SHP77 (cell line): ENCODE measurements around the gene CT45A10.
"Not testable (repeated sequence)": the region's sequence is repeated elsewhere in the genome, so short reads cannot be mapped to it uniquely, and the experiment has no call there.

ENCODE experiments used
- DNase-seq, 2 experiments: peaks; one replicate each; lab custom pipeline; 2025; lab: John Stamatoyannopoulos, UW

CT45A10 gene, protein sequence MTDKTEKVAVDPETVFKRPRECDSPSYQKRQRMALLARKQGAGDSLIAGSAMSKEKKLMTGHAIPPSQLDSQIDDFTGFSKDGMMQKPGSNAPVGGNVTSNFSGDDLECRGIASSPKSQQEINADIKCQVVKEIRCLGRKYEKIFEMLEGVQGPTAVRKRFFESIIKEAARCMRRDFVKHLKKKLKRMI

DNA sequence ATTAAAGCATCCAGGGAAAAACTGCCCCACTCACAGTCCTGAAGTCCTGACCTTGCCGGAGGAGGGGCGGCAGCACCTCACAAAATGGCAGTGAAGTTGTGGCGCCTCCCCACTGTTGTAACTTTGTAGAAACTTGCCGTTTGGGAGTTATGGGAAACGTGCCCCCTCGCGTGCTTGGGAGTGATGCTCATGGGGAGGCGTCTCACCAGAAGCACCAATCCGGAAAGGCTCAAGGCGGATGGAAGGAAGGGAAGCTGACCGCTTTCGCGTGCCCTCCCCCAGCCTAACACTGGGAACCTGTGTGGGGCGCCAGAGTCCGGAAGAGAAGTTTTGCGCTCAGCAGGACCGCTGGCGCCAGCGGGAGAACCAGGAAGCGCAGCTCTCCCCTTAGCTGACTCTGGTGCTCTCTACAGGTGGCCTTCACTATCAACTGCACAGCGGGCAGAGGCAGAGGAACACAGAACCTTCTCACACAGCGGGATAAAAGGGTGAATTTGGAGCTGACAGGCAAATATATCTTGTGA lies at the start of gene CT45A10, which contains the start of gene SAGE1:
CT45A10 (minus strand) TSS at position 151 of the 524 bp plus-strand sequence. CDS start 8,100 bp downstream, outside the sequence.
SAGE1 (plus strand) TSS at position 423 of the 524 bp plus-strand sequence. CDS start 2,527 bp downstream, outside the sequence.
- DNase-seq, result no peak

DNA sequence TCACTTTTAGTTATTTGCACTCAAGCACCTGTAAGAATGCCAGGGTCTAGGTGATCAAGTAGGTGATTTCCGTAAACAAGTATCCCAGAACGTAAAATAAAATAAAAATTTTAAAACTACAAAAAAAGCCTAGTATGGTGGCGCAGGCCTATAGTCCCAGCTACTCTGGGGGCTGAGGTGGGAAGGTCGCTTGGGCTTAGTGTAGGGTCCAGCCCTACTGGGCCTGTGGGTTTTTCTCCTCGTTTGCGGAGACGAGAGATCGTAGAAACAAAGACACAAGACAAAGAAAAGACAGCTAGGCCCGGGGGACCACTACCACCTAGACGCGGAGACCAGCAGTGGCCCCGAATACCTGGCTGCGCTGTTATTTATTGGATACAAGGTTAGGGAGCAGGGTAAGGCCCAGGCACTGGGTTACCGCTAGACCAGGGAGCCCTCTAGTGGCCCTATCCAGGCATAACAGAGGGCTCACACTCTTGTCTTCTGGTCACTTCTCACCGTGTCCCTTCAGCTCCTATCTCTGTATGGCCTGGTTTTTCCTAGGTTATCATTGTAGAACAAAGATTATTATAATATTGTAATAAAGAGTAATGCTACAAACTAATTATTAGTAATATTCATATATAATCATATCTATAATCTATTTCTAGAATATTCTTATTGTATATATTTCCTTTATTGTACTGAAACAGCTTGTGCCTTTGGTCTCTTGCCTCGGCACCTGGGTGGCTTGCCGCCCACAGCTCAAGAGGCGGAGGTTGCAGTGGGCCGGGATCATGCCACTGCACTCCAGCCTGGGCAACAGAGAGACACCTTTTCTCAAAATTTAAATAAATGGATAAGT lies 38.6 kb upstream of the CT45A10 start:
- peak; percentile 3 to 24 for DNase-seq

DNA sequence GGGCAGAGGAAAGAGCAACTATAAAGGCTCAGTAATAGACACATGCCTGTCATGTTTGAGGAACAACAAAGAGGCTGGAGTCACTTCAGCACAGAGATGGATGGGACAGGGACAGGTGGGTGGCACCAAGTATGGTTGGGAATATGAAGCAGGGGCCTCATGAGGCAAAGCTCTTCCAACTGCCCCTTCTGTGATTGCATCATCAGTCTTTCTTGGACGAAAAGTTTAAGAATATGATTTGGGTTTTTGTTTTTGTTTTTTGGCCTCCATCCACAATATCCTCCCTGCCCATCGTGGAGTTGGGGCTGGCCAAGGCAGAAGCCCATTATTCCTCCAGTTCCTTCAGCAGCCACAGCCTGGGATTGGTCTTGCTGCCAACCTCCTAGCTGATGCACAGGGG lies 34.7 kb upstream of the CT45A10 start:
- no peak for DNase-seq

DNA sequence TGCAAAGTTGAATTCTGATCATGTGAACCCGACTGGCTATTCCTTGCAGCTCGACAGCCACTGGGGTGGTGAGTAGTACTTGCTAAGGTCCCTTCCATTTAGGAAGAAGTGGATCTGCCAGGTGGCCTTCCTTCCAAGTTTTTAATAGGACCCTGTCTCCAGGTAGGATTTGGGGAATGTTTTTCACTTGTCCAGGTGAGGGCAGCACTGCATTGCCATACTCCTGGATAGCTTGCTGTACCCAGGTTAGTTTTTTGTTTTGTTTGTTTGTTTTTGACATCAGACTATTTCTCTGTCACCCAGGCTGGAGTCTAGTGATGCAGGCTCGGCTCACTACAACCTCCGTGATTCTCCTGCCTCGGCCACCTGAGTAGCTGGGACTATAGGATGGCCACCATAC lies 30.1 kb upstream of the CT45A10 start:
- DNase-seq, result peak in 1 of 2 experiments; percentile 0

DNA sequence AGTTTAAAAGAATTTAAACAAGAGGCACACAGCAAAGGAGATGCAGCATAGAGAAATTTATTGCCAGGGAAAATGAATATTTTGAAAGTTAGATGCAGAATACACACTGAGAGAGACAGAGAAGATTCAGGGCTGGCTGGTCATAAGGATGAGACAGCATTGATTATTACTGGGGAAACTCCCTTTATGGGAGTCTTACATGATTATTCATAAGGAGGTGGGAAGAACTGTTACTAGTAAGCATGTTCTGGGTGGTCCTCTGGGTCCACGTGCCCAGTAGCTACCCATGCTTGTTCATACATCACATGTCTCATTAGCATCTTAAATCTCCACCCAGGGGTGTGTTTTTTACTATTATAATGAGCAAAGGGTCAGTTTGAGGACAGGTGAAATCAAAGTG lies 27.3 kb upstream of the CT45A10 start:
- DNase-seq, result not testable (repeated sequence)

DNA sequence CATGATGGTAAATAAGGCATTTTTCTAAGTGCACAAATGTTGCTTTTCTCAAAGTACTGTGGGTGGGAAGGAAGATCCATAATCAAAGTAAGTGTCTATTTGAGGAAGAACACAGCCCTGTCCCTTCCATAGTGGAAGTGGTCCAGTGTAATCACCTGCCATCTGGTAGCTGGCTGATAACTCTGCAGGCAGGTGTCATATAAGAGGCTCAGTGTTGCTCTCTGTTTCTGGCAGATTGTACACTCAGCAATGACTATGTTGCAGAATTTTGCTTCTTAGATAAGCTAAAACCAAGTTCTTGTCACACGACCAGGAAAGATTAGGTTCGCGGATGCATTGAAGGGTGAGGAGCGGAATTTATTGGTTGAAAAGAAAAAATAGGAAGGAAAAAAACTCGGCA lies 21.2 kb upstream of the CT45A10 start:
- DNase-seq, result no peak

DNA sequence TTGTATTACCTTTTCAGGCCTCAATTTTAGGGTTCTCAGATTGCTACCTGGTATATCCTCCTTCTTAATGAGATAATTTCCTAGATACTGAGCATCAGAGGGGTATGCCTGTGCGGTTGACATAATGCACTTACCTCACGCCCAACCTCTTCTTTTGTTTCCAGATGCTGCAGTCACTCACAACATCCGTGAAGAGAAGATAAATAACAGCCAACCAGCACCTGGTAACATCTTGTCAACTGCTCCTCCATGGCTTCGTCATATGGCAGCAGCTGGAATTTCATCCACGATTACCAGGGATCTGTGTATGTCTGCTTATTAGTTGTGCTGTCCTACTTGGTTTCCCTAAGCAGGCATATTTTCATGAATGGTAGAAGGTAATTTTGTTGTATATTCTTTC lies 17.0 kb upstream of the CT45A10 start:
- DNase-seq, result no peak

DNA sequence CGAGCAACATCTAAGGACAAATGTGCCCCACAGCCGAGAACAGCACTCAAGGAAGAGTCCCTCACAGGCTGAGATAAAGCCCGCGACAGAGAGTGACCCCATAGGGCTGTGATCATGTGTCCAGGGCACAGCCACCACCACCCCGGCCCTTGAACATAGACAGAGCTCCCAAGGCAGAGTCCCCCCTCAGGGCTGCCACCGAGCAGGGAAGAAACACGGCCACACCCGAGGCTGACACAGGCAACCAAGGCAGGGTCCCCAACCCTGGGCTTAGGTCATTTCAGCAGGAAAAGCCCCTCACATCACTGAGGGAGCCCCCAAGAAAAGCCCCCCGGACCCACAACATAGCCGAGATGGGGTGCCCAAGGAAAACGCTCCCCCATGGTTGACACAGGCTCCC lies 463 bp downstream of the CT45A10 start:
- no peak for DNase-seq

DNA sequence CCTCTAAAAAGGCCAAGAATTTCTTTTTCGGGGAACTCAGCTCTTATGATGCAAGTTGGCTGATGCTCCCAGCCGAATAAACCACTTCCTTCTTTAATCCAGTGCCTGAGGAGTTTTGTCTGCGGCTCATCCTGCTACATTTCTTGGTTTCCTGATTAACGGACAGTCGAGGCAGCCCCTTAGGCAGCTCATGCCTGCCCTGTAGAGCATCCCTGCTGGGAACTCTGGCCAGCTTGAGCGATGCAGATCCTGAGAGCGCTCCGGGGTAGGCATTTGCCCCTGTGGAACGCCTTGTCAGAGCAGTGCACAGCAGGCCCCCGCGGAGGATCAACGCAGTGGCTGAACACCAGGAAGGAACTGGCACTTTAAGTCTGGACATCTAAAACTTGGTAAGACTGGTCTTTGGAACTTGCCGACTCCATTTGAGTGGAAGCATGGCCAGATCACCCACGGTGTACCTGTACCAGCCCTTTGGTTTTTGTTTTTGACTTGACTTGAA lies 3.1 kb downstream of the CT45A10 start:
- DNase-seq, result no peak

DNA sequence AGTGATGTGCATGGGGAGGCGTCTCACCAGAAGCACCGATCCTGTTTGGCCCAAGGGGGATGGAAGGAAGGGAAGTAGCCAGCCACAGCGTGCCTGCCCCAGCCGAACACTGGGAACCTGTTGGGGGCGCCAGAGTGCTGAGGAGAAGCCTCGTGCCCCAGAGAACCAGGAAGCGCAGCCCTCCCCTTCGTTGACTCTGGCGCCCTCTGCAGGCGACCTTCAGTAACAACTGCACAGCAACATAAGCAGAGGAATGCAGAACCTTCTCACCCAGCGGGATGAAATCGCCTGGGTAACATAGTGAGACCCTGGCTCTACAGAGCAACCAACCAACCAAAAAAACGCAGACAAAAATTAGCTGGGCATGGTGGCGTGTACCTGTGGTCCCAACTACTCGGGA lies 4.3 kb downstream of the CT45A10 start:
- not testable (repeated sequence) for DNase-seq

DNA sequence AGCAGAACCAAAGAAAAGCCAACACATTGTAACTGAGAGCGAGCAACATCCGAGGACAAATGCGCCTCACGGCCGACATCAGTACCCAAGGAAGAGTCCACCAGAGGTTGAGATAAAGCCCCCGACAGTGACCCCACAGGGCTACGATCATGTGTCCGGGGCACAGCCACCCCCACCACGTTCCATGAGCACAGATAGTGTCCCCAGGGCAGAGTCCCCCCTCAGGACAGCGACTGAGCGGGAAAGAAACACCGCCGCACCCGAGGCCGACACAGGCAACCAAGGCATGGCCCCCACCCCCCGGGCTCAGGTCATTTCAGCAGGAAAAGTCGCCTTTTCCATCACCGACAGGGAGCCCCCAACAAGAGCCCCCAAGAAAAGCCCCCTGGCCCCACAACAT lies 5.0 kb downstream of the CT45A10 start:
- DNase-seq, result not testable (repeated sequence)

DNA sequence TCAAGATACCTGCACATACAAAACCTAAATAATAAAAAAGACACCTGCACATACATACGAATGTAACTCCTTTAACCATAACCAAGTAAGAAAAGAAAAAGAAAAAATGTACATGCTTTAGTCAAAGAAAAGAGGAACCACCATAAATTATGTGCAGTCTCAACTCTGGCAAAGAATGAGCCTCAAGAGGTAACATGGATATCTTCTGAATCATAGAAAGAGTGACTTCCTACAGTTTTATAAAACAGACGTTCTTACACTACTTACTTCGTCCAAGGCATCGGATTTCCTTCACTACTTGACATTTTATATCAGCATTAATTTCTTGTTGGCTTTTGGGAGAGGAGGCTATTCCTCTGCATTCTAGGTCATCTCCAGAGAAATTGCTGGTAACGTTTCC lies 10.5 kb downstream of the CT45A10 start:
- not testable (repeated sequence) for DNase-seq

DNA sequence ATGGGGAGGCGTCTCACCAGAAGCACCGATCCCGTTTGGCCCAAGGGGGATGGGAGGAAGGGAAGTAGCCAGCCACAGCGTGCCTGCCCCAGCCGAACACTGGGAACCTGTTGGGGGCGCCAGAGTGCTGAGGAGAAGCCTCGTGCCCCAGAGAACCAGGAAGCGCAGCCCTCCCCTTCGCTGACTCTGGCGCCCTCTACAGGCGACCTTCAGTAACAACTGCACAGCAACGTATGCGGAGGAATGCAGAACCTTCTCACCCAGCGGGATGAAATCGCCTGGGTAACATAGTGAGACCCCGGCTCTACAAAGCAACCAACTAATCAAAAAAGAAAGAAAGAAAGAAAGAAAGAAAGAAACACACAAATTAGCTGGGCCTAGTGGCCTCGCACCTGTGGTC lies 21.5 kb downstream of the CT45A10 start, which contains the start of gene CT45A9:
CT45A9 (minus strand) TSS at position 101 of the 400 bp plus-strand sequence. CDS start 3,751 bp downstream, outside the sequence.
- not testable (repeated sequence) for DNase-seq

DNA sequence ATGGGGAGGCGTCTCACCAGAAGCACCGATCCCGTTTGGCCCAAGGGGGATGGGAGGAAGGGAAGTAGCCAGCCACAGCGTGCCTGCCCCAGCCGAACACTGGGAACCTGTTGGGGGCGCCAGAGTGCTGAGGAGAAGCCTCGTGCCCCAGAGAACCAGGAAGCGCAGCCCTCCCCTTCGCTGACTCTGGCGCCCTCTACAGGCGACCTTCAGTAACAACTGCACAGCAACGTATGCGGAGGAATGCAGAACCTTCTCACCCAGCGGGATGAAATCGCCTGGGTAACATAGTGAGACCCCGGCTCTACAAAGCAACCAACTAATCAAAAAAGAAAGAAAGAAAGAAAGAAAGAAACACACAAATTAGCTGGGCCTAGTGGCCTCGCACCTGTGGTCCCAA lies 38.8 kb downstream of the CT45A10 start, which contains the start of gene CT45A8:
CT45A8 (minus strand) TSS at position 101 of the 400 bp plus-strand sequence. CDS start 3,755 bp downstream, outside the sequence.
- DNase-seq, result not testable (repeated sequence)

DNA sequence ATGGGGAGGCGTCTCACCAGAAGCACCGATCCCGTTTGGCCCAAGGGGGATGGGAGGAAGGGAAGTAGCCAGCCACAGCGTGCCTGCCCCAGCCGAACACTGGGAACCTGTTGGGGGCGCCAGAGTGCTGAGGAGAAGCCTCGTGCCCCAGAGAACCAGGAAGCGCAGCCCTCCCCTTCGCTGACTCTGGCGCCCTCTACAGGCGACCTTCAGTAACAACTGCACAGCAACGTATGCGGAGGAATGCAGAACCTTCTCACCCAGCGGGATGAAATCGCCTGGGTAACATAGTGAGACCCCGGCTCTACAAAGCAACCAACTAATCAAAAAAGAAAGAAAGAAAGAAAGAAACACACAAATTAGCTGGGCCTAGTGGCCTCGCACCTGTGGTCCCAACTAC lies 56.1 kb downstream of the CT45A10 start, which contains the start of gene CT45A7:
CT45A7 (minus strand) TSS at position 101 of the 400 bp plus-strand sequence. CDS start 3,747 bp downstream, outside the sequence.
- not testable (repeated sequence) for DNase-seq
